Activated T-helper 17 cell treated with anti-CD3 and anti-CD28 coated beads, Interleukin-2, amount 50 U/mL, for 72 hours (primary cell): ENCODE measurements around the gene TPPP. TPM values are rescaled to one million over a fixed set of nuclear protein-coding genes. Genes with fewer than 3 reads are reported as not detected.

ENCODE experiments used
- ATAC-seq: fragments of 150-1000 bp; cut with Tn5 transposase; replicated peaks from 2 replicates; pipeline ENCODE4 v1.10.0; 2021; ENCODE audit warnings: mild to moderate bottlenecking, moderate library complexity
- H3K27ac Mint-ChIP-seq: one replicate; pipeline ENCODE4 v1.8.0; 2022; ENCODE audit warnings: mixed read lengths
- H3K27me3 Mint-ChIP-seq: one replicate; pipeline ENCODE4 v1.8.0; 2022; ENCODE audit warnings: mixed read lengths
- H3K36me3 Mint-ChIP-seq: one replicate; pipeline ENCODE4 v1.8.0; 2022; ENCODE audit warnings: low read depth, mild to moderate bottlenecking, mixed read lengths
- H3K4me1 Mint-ChIP-seq: one replicate; pipeline ENCODE4 v1.8.0; 2022; ENCODE audit warnings: mixed read lengths
- H3K4me3 Mint-ChIP-seq: one replicate; pipeline ENCODE4 v1.8.0; 2022; ENCODE audit warnings: mild to moderate bottlenecking, mixed read lengths
- H3K9me3 Mint-ChIP-seq: one replicate; pipeline ENCODE4 v1.8.0; 2022; ENCODE audit warnings: mixed read lengths
- total RNA-seq, 2 donors: library from RNA; stranded (reverse); gene quantifications; one replicate each; pipeline ENCODE4 v1.2.3, GENCODE V29; 2022

Gene TPPP
- total RNA-seq, 2 donors from 2014 or later: 0.19 to 1.4 TPM

- ATAC-seq: no peak
- Mint-ChIP-seq H3K4me3 (no peak overlapping the region), H3K27me3 (no peaks in the 10 kb centered on the region)
These were observed 37.7 kb downstream of the TPPP start for GRCh38 chr5:655406-655805.

GRCh38 chr5:654071-654778 lies 38.9 kb downstream of the TPPP start:
- H3K27me3 Mint-ChIP-seq: no peaks in the 10 kb centered on the region
- no peak overlapping the region for H3K27ac Mint-ChIP-seq
- no peak for ATAC-seq
- H3K4me3 Mint-ChIP-seq: no peak overlapping the region
- no peaks in the 10 kb centered on the region for H3K4me1 Mint-ChIP-seq
- H3K9me3 Mint-ChIP-seq: no peaks in the 10 kb centered on the region
- peaks cover 33% of the 10 kb centered on the region for H3K36me3 Mint-ChIP-seq

More at GRCh38 chr5:655406-655805, 37.7 kb downstream of the TPPP start:
- Mint-ChIP-seq H3K9me3 (no peaks in the 10 kb centered on the region), H3K36me3 (peaks cover 45% of the 10 kb centered on the region), H3K27ac (no peak overlapping the region), H3K4me1 (no peaks in the 10 kb centered on the region)

DNA sequence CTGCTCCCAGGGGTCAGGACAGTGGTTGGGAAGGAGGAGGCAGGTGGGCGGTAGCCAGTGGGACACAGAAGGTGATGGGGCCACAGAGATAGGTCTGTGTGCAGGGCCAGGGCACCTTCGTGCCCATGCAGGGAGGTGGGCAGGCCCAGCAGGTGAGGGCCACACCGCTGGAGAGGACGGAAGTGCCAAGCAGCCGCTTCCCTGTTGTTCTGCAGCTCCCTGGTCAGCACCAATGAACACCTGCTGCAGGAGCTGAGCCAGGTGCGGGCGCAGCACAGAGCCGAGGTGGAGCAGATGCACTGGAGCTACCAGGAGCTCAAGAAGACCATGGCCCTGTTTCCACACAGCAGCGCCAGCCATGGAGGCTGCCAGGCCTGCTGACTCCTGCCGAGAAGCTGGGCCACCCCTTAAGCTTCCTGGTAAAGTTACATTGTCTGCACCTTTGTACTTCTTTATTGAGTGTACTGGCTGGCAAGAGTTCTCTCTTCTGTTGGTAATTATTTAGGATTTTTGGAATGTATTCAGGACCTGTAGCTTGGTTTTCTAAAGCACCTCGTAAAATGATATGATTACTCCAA lies 40.3 kb downstream of the TPPP start:
- no peaks in the 10 kb centered on the region for H3K27me3 Mint-ChIP-seq
- no peaks in the 10 kb centered on the region for H3K4me1 Mint-ChIP-seq
- H3K4me3 Mint-ChIP-seq: no peak overlapping the region
- no peak overlapping the region for H3K27ac Mint-ChIP-seq
- H3K9me3 Mint-ChIP-seq: no peaks in the 10 kb centered on the region
- ATAC-seq: no peak
- H3K36me3 Mint-ChIP-seq: peaks cover 23% of the 10 kb centered on the region

- no peak overlapping the region for H3K27ac Mint-ChIP-seq
- H3K9me3 Mint-ChIP-seq: no peaks in the 10 kb centered on the region
- H3K36me3 Mint-ChIP-seq: peaks cover 16% of the 10 kb centered on the region
- no peaks in the 10 kb centered on the region for H3K4me1 Mint-ChIP-seq
- no peaks in the 10 kb centered on the region for H3K27me3 Mint-ChIP-seq
- ATAC-seq: no peak
- H3K4me3 Mint-ChIP-seq: no peak overlapping the region
These were observed 41.1 kb downstream of the TPPP start for GRCh38 chr5:652023-652515.

- Mint-ChIP-seq H3K9me3 (no peaks in the 10 kb centered on the region), H3K27ac (no peak overlapping the region), H3K36me3 (peaks cover 12% of the 10 kb centered on the region), H3K4me3 (no peak overlapping the region), H3K27me3 (no peaks in the 10 kb centered on the region), H3K4me1 (no peaks in the 10 kb centered on the region)
- no peak for ATAC-seq
These were observed 41.7 kb downstream of the TPPP start for GRCh38 chr5:651296-652022.

- H3K4me3 Mint-ChIP-seq: no peak overlapping the region
- peaks cover 24% of the 10 kb centered on the region for H3K36me3 Mint-ChIP-seq
- H3K27me3 Mint-ChIP-seq: no peaks in the 10 kb centered on the region
- H3K9me3 Mint-ChIP-seq: no peaks in the 10 kb centered on the region
- no peak for ATAC-seq
- no peaks in the 10 kb centered on the region for H3K4me1 Mint-ChIP-seq
- no peak overlapping the region for H3K27ac Mint-ChIP-seq
These were observed 45.4 kb downstream of the TPPP start for GRCh38 chr5:647727-648126.

GRCh38 chr5:647311-647710 lies 45.8 kb downstream of the TPPP start:
- Mint-ChIP-seq H3K27ac (no peak overlapping the region), H3K9me3 (no peaks in the 10 kb centered on the region), H3K4me1 (no peaks in the 10 kb centered on the region), H3K4me3 (no peak overlapping the region), H3K27me3 (no peaks in the 10 kb centered on the region), H3K36me3 (peaks cover 24% of the 10 kb centered on the region)
- ATAC-seq: no peak

GRCh38 chr5:646396-647201 lies 46.6 kb downstream of the TPPP start:
- Mint-ChIP-seq H3K4me1 (no peaks in the 10 kb centered on the region), H3K4me3 (no peak overlapping the region), H3K9me3 (no peaks in the 10 kb centered on the region), H3K27me3 (no peaks in the 10 kb centered on the region), H3K27ac (no peak overlapping the region), H3K36me3 (peaks cover 24% of the 10 kb centered on the region)
- ATAC-seq: no peak

GRCh38 chr5:645421-645820 lies 47.7 kb downstream of the TPPP start:
- ATAC-seq: no peak
- no peak overlapping the region for H3K27ac Mint-ChIP-seq
- no peaks in the 10 kb centered on the region for H3K4me1 Mint-ChIP-seq
- H3K36me3 Mint-ChIP-seq: peaks cover 36% of the 10 kb centered on the region
- no peaks in the 10 kb centered on the region for H3K9me3 Mint-ChIP-seq
- no peaks in the 10 kb centered on the region for H3K27me3 Mint-ChIP-seq
- no peak overlapping the region for H3K4me3 Mint-ChIP-seq

DNA sequence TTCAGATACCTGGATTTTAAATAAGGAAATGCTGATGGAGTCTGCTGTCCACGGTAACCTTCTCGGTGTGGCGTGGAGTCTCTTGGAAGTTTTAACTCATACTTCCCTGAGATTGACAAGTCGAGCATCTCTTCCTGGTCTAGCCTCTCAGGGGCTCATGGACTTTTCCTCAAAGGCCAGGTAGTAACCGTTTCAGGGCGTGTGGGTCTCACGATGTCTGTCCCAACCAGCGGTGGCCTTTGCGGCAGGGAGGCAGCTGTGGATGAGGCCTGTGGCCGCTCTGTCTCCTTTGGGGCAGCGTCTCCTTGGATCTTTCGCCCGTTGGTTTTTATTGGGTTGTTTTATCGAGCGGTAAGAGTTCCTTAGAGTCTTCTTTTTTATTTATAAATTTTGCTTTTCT lies 48.2 kb downstream of the TPPP start:
- H3K9me3 Mint-ChIP-seq: no peaks in the 10 kb centered on the region
- no peak overlapping the region for H3K4me3 Mint-ChIP-seq
- peaks cover 40% of the 10 kb centered on the region for H3K36me3 Mint-ChIP-seq
- H3K27me3 Mint-ChIP-seq: no peaks in the 10 kb centered on the region
- no peaks in the 10 kb centered on the region for H3K4me1 Mint-ChIP-seq
- H3K27ac Mint-ChIP-seq: no peak overlapping the region
- no peak for ATAC-seq

- Mint-ChIP-seq H3K27ac (no peak overlapping the region), H3K4me1 (no peaks in the 10 kb centered on the region), H3K4me3 (no peak overlapping the region), H3K27me3 (no peaks in the 10 kb centered on the region), H3K36me3 (peaks cover 42% of the 10 kb centered on the region), H3K9me3 (no peaks in the 10 kb centered on the region)
- no peak for ATAC-seq
These were observed 48.6 kb downstream of the TPPP start for GRCh38 chr5:644509-644908.

DNA sequence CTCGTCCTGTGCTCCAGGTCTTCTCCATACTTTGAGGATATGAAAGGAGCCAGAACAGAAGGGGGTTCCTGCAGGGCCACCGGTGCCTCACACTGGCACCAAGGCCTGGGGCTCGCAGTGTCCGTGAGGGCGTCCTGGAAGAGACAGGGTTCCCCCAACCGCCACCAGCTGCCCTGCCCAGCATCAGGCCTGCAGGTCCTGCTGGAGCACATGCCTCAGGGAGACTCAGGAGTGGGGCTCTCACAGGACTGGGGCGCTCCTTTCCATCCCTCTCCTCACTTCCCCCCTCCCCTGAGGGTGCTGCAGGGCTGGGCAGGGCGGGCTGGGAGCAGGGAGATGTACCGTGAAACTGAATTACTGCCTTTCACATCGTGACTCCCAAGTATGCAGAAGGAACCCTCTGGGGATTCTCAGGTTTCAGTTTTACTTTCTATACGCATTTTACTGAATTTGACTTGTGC lies 49.3 kb downstream of the TPPP start:
- no peak for ATAC-seq
- Mint-ChIP-seq H3K36me3 (peaks cover 48% of the 10 kb centered on the region), H3K9me3 (no peaks in the 10 kb centered on the region), H3K4me3 (no peak overlapping the region), H3K27ac (no peak overlapping the region), H3K4me1 (no peaks in the 10 kb centered on the region), H3K27me3 (no peaks in the 10 kb centered on the region)

GRCh38 chr5:643351-643801 lies 49.8 kb downstream of the TPPP start:
- no peak for ATAC-seq
- Mint-ChIP-seq H3K9me3 (no peaks in the 10 kb centered on the region), H3K36me3 (peaks cover 52% of the 10 kb centered on the region), H3K4me1 (no peaks in the 10 kb centered on the region), H3K4me3 (no peak overlapping the region), H3K27me3 (no peaks in the 10 kb centered on the region), H3K27ac (no peak overlapping the region)

DNA sequence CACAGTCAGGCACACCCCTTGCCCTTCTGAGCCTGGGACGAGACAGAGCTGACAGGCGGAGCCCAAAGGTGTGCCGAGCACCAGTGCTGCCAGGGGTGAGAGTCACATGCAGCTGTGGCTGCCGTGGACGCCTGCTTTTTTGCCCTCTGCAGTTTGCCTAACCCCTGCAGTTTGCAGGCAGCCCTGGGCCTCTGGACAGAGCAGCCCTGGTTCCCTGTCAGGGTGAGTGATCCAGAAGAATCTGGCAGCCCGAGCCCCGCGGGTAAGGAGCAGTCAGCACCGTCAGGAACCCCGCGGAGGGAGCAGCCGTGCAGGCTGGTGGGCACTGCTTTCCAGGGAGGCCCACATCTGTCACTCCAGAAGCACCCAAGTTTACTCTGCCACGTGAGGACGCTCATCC lies 50.7 kb downstream of the TPPP start:
- peaks cover 60% of the 10 kb centered on the region for H3K36me3 Mint-ChIP-seq
- H3K27ac Mint-ChIP-seq: no peak overlapping the region
- H3K9me3 Mint-ChIP-seq: no peaks in the 10 kb centered on the region
- no peak overlapping the region for H3K4me3 Mint-ChIP-seq
- no peak for ATAC-seq
- no peaks in the 10 kb centered on the region for H3K4me1 Mint-ChIP-seq
- no peaks in the 10 kb centered on the region for H3K27me3 Mint-ChIP-seq
